B cell (primary cell): ENCODE data around the gene MESD.

Experiments used
- EZH2 ChIP-seq: IDR thresholded peaks from 2 replicates; pipeline ENCODE4 v1.6.1; 2012; ENCODE audit warnings: borderline replicate concordance, low read depth, mild to moderate bottlenecking, moderate library complexity, low read length; ENCODE audit not compliant: insufficient read depth, poor library complexity, severe bottlenecking
- TF ChIP-seq, protein P1 (sequence below): fragments of 200-600 bp; IDR thresholded peaks from one replicate; pipeline ENCODE4 v1.8.0; 2022; ENCODE audit warnings: antibody characterized with exemption, mild to moderate bottlenecking

DNA sequence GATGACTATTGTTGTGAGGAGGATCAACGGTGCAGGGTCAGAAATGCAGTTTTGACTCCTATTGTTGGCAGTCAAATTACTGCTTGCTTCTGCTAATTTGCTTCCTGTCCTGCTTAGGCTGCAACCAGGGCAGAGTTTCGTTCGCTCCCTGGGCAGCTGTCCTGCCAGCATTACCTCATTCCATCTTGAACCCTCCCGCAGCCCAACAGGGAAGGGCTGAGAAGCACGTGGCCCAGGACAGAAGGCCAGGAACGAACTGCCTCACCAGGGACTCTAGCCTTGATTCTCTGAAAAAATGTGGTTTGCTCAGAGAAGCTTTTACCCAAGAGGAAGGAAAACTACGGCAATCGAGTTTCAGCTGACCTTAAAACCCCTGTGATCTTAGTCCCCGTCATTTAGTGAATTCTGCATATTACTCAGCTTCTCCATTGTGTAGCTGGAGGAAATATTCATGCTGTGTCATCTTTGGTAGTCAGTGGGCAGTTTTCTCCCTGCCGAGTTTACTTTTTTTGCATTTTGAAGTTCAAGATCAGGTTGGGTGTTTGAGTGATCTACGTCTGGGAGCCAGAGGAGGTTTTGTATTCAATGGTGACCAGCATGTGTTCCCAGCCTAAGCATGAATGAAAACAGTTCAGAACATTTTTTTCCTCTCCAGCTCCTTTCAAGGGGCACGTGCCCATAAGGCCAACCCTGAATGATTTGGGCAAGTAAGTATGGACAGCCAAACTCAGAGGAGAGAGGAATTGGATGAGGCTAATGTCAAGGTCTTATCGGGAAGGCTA lies 34.1 kb upstream of the MESD start:
- TF ChIP-seq, protein P1, sequence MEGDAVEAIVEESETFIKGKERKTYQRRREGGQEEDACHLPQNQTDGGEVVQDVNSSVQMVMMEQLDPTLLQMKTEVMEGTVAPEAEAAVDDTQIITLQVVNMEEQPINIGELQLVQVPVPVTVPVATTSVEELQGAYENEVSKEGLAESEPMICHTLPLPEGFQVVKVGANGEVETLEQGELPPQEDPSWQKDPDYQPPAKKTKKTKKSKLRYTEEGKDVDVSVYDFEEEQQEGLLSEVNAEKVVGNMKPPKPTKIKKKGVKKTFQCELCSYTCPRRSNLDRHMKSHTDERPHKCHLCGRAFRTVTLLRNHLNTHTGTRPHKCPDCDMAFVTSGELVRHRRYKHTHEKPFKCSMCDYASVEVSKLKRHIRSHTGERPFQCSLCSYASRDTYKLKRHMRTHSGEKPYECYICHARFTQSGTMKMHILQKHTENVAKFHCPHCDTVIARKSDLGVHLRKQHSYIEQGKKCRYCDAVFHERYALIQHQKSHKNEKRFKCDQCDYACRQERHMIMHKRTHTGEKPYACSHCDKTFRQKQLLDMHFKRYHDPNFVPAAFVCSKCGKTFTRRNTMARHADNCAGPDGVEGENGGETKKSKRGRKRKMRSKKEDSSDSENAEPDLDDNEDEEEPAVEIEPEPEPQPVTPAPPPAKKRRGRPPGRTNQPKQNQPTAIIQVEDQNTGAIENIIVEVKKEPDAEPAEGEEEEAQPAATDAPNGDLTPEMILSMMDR, result no peak
- no peak for TF ChIP-seq EZH2
